HEK293T (cell line): ENCODE results near the gene GLT6D1.

Experiments used
- ARNT ChIP-seq: fragments of 450-650 bp; IDR thresholded peaks from 2 replicates; pipeline ENCODE4 v1.6.1; 2017; ENCODE audit warnings: mild to moderate bottlenecking
- BHLHE40 ChIP-seq: fragments of 450-650 bp; IDR thresholded peaks from 2 replicates; pipeline ENCODE4 v1.6.1; 2016; ENCODE audit warnings: mild to moderate bottlenecking, moderate library complexity, borderline replicate concordance
- ELF4 ChIP-seq: fragments of 450-650 bp; IDR thresholded peaks from 2 replicates; pipeline ENCODE4 v1.6.1; 2017; ENCODE audit warnings: antibody characterized with exemption
- FOXK2 ChIP-seq: fragments of 450-650 bp; IDR thresholded peaks from 2 replicates; pipeline ENCODE4 v1.6.1; 2016; ENCODE audit warnings: mild to moderate bottlenecking
- FOXM1 ChIP-seq: fragments of 450-650 bp; IDR thresholded peaks from 2 replicates; pipeline ENCODE4 v1.6.1; 2017; ENCODE audit warnings: mild to moderate bottlenecking, borderline replicate concordance
- NFRKB ChIP-seq: fragments of 450-650 bp; IDR thresholded peaks from 2 replicates; pipeline ENCODE4 v1.6.1; 2016; ENCODE audit warnings: mild to moderate bottlenecking, moderate library complexity
- SP1 ChIP-seq: fragments of 450-650 bp; IDR thresholded peaks from 2 replicates; pipeline ENCODE4 v1.6.1; 2017
- SUZ12 ChIP-seq: fragments of 450-650 bp; IDR thresholded peaks from 2 replicates; pipeline ENCODE4 v1.6.1; 2016; ENCODE audit warnings: mild to moderate bottlenecking
- TARDBP ChIP-seq: fragments of 450-650 bp; IDR thresholded peaks from 2 replicates; pipeline ENCODE4 v1.6.1; 2016
- ZNF384 ChIP-seq: fragments of 450-650 bp; IDR thresholded peaks from 2 replicates; pipeline ENCODE4 v1.6.1; 2016
- TF ChIP-seq, protein P1 (sequence below): fragments of 450-650 bp; IDR thresholded peaks from 2 replicates; pipeline ENCODE4 v1.6.1; 2016

DNA sequence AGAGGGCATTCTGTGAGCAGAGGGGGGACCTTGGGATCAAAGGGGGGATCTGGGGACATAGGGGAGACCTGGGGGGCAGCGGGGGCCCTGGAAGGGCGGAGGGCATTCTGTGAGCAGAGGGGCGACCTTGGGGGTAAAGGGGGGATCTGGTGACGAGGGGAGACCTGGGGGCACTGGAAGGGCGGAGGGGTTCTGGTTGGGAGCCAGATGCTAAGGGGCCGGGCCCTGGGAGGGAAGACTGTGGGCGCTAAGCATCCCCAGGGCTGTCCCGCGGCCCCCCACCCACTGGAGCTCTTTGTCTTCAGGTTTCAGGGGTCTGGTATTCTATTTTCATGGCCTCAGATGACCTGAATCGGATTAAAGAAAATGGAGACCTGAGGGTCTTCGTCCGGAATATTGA is 24.5 kb upstream of the GLT6D1 start:
- TF ChIP-seq SP1 (no peak), BHLHE40 (no peak), FOXM1 (no peak), TARDBP (no peak), NFRKB (no peak), SUZ12 (no peak), ARNT (no peak), ZNF384 (no peak), ELF4 (no peak), FOXK2 (no peak)
- TF ChIP-seq, protein P1, sequence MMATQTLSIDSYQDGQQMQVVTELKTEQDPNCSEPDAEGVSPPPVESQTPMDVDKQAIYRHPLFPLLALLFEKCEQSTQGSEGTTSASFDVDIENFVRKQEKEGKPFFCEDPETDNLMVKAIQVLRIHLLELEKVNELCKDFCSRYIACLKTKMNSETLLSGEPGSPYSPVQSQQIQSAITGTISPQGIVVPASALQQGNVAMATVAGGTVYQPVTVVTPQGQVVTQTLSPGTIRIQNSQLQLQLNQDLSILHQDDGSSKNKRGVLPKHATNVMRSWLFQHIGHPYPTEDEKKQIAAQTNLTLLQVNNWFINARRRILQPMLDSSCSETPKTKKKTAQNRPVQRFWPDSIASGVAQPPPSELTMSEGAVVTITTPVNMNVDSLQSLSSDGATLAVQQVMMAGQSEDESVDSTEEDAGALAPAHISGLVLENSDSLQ: no peak
